A172 (cell line): Measurements from ENCODE around the gene PRSS22. TPM values are rescaled to one million over a fixed set of nuclear protein-coding genes. Genes with fewer than 3 reads are reported as not detected.

Experiments used
- DNase-seq: peaks from one replicate; pipeline ENCODE4 v3.0.0-alpha.2; 2015; ENCODE audit warnings: low spot score
- total RNA-seq: library from RNA; depleted of rRNA; stranded (reverse); fragments of >200 nt; shearing (Covaris generic); gene quantifications from 2 replicates; pipeline ENCODE4 v1.2.3, GENCODE V29; 2014

Gene PRSS22
- total RNA-seq, 1 experiment from 2014 or later: not detected

DNA sequence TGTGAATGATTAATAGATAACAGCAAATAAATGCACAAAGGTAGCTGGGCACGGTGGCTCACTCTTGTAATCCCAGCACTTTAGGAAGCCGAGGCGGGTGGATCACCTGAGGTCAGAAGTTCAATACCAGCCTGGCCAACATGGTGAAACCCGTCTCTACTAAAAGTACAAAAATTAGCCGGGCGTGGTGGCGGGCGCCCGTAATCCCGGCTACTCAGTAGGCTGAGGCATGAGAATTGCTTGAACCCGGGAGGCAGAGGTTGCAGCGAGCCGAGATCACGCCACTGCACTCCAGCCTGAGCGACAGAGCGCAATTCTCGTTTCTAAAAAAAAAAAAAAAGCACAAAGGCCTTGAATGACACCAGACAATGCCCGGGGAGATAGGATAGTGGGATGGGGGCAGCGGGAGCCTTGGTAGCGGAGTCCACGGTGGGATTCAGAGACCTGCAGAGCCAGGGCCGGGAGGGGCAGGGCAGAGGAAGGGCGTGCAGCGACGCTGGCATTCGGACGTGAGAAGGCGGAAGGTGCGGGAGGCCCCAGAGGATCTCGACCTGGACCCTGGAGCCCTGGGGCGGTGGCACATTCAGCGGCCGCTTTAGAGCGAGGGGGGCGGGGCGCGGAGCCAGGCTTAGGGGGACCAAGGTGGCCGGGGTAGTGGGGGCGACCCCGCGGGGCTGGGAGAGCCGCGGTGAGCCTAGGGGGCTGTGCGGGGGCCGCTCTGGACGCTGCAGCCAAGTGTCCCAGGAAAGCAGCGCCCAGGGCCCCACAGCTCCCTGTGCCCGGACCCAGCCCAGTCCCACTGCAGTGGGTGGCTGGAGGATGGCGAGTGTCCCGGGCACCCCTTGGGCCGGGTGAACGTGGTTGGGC, 24.0 kb upstream of the PRSS22 start:
- no peak for DNase-seq

GRCh38 chr16:2879854-2880508, 22.0 kb upstream of the PRSS22 start:
- DNase-seq: no peak

- DNase-seq: peak; percentile 76
Observed at GRCh38 chr16:2874912-2875362, 17.0 kb upstream of the PRSS22 start.

DNA sequence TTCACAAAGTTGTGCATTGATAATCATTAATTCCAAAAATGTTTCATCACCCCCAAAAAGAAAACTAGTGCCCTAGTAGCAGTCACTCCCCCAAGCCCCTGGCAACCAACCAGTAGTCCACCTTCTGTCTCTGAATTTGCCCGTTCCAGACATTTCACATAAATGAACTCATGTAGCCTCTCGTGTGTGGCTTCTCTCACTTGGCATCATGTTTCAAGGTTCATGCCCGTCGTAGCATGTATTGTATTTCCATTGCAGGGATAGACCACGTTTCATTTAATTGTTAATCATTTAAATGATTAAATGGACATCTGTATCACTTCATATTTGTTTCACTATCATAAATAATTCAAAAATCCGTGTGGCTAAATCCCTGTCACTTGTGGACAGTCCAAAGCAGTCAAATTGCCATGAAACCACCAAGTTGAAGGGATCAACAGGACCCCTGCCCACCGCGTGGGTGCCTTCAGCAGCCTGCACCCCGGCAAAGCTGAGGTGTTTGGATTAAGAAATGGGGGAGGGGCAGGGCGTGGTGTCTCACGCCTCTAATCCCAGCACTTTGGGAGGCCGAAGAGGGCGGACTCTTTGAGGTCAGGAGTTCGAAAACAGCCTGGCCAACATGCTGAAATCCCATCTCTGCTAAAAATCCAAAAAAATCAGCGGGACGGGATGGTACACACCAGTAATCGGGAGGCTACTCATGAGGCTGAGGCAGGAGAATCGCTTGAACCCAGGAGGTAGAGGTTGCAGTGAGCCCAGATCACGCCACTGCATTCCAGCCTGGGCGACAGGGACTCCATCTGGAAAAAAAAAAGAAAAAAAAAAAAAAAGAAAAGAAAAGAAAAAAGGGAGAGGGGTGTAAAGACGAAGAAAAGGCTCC, 16.3 kb upstream of the PRSS22 start:
- DNase-seq: no peak

DNA sequence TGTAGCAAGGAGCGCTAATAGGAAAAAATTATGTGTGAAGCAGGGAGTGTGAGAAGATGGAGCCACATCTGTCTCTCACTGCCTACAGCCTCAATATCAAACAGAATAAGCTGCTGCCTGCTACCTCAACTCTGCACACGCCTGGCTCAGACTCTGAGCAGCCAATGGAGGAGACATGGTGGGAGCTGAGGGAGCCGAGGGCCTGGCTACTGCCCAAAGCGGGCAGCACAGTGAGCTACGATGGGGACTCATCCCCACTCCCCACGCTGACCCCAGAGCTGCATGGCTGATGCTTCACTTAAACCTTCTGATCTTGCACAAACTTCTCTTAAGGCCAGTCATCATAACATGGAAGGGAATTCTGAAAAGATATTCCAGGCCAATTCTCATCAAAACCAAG, 14.0 kb upstream of the PRSS22 start:
- no peak for DNase-seq

- DNase-seq: peak; percentile 95
Observed at GRCh38 chr16:2867987-2868789, 10.2 kb upstream of the PRSS22 start.

DNA sequence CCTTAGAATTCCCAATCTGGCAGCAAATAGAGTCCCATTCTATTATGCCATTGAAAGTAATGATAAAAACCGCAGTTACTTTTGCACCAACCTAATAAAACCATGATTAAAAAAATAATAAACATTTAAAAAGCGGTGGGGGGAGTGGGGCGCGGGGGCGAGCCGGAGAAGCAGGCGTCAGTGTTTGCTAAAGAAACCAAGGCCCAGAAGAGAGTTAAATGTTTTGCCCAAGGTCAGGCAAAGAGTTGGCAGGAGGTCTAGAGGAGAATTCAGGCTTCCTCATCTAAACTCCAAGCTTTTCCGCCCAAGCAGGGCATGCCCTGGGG, 9.7 kb upstream of the PRSS22 start:
- DNase-seq: no peak

DNA sequence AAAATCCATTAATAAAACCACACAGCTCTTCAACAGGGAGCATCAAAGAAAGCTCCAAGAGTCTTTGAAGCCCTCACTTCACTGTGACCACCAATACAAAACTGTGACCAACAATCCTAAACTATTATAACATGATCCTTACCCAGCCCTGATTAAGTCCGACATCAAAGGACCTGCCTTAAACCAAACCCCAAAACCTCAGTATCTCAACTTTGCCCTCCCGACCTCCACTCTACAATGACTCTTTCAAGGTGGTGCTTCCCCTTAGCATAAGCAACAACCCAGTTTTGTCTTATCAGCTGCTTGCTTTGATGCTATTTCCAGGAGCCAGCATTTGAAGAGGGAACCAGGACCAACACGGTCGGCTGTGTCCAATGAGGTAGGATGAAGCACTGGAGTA, 8.5 kb upstream of the PRSS22 start:
- no peak for DNase-seq

DNA sequence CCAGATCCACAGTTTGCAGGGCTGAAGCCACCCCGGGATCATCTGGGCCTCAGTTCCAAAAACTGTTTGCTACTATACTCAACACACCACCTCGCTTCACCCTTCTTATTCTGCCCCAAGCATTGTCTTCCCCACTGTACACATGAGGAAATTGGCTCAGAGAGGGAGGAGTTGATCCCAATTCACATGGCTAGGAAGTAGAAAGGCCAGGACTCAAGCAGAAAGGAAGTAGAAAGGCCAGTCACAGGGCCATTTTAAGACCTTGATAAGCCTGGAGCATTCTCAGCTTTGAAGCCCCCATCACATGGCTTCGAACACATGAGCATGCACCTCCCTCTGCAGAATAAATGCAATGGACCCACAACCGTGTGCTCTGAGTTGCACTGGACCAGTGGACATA, 7.7 kb upstream of the PRSS22 start:
- no peak for DNase-seq

- peak; percentile 58 for DNase-seq
Observed at GRCh38 chr16:2860826-2861567, 3.0 kb upstream of the PRSS22 start.

DNA sequence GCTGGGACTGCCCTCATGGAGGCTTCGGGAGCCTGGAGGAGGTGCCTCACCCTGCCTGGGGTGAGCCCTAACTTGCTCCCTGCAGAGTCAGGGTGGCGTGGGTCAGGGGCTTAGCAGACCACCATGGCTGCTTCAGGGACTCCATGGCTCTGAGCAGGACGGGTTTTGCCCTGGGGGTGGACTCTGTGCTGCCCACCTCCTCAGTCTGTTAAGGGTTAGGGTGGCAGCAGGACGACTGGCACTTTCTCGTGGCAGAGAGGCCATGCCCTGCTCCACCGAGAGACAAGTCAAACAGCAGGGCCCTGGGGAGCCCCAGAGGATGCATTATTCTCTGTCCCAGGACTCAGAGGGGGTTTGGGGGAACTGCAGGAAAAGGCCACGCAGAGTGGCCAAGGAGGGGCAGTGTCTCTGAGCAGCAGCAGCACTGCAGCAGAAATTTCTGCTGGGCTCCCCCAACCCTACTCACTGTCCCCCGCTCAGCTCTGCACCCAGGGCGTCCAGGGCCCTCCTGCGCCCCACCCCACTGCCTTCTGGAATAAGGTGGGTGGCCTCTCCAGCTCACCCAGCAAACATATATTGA, 1.8 kb upstream of the PRSS22 start:
- no peak for DNase-seq

DNA sequence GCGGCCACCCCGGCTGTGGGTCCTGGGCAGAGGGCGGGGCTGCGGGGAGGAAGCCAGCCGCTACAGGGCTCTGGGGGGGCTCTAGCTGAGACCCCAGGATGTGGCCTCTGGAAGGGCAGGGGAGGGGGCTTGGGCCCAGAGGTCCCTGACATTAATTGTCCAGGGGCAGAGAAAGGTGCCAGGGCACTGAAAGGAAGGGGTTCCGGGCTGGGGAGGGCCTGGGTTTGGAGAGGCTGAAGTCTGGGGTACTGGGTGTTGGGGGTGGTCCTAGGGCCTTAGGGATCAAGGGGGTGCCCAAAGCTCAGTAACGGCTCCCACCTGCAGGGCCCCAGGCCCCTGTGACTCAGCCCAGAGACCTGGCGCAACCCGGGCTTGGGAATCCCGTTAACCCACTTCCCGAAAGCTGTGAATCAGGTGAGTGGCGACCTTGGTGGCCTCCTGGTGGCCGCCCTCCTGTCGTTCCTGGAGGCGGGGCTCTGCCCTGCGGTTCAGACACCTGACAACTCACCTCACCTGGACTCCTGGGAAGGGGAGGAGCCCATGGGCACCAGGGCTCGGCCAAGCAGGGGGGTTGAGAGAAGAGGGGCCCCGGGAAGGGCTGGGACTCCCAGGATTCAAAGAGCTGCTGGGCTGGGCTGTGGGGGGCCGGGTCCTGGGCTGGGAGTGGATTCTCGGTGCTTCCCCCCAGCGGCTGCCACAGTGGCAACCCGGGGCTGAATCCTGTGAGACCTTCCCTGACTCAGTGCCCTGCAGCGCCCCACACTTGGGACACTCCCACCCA, 465 bp upstream of the PRSS22 start:
- DNase-seq: no peak

GRCh38 chr16:2856686-2857450, 1.1 kb downstream of the PRSS22 start:
- DNase-seq: no peak

- no peak for DNase-seq
Observed at GRCh38 chr16:2856061-2856670, 1.8 kb downstream of the PRSS22 start.

DNA sequence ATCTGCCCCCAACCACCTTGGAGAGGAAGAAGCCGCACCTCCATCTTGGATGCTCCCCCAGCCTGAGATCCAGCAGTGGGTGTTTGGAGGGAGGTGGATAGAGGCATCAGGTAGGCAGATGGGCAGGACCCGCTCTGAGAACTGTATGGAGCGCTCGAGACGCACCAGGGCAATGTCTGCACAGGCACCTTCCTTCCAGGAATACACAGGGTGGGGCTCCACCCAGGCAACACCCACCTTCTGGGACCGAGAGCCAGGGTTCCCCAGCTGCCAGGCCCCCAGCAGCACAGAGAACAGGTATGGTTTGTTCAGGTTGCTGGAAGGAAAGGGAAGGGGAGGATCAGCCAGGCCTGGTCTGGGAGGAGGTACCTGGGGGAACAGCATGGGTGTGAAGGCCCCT, 2.4 kb downstream of the PRSS22 start:
- DNase-seq: no peak

DNA sequence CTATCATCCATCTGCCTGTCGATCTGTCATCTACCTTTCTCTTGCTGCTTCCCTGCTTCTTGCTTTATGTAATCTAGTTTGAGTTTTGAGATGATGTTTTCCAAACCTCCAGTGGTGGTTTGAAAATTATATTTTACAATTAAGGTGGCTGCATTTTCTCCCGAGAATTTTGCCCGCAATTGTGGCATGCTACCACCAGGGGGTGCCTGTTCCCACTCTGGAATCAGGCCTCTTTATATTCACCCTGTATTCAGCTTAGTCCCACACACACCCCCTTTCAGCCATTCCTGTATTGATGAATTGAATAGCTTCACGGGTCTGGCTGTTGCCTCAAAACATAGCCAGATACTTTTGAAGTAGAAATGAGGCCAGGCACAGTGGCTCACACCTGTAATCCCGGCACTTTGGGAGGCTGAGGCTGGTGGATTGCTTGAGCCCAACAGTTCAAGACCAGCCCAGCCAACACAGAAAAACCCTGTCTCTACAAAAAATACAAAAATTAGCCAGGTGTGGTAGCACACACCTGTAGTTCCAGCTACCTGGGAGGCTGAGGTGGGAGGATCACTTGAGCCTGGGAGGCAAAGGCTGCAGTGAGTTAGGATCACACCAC, 3.2 kb downstream of the PRSS22 start:
- DNase-seq: no peak

DNA sequence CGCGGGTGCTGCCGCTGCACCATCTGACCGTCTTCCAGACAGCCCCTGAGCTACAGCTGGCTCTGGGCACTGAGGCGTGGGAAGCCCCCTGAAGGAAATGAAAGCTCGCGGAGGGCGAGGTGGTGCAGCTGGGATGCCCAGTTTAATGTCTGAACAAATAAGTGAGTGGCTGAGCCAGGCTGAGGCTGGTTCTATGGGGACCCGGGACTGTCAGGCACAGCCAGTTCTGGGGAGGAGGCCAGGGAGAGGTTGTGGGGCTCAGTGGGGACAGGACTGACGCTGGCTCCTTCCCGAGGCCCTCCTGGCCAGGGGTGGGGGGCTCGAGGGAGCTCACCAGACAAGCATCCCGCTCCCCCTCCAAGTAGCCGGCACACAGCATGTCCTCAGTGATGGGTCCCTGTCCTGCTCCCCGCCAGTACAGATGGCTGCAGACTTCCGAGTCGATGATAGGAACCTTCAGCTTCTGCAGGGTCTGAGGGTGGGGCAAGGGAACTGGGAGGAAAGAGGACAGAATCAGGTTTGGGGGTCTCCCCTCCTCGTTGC, 4.4 kb downstream of the PRSS22 start:
- no peak for DNase-seq
